ENCODE measurements around the gene JAKMIP1. TPM values are rescaled to one million over a fixed set of nuclear protein-coding genes. Genes with fewer than 3 reads are reported as not detected.
"Not testable (repeated sequence)": the region's sequence is repeated elsewhere in the genome, so short reads cannot be mapped to it uniquely, and the experiment has no call there.

JAKMIP1 gene
- total RNA-seq, 8 experiments from 2014 or later, result 1.0 to 10.8 (median 7.6) TPM; not detected in 3

- H3K4me1 ChIP-seq (replicated peaks in 1 of 2), result peaks cover 0 to under 1% of the 10 kb centered on the region in 2 donors
- no peak overlapping the region for H3K4me3 ChIP-seq
- in situ Hi-C loops (cut with MboI; ENCODE audit: low pct_unique_long_range_greater_than_20kb in 2 of 9, low sequenced_read_pairs in 9 of 9, unreplicated experiment in 9 of 9), result loop anchor here in 1 of 9 experiments (25.0 kb wide), 1 partner anchor 89 kb away; no protein-coding TSS in a partner anchor
- no peak overlapping the region for H3K27ac ChIP-seq
- 40 to 94% (median 60%) methylated on average over 1 to 3 of the region's 7 CpGs; no CpG with 5 or more reads in 3 of the 10 experiments for WGBS, 10 experiments
- ATAC-seq (replicated peaks in 6 of 8), result no peak
Measured at GRCh38 chr4:6226506-6226905, 26.2 kb upstream of the JAKMIP1 start.

DNA sequence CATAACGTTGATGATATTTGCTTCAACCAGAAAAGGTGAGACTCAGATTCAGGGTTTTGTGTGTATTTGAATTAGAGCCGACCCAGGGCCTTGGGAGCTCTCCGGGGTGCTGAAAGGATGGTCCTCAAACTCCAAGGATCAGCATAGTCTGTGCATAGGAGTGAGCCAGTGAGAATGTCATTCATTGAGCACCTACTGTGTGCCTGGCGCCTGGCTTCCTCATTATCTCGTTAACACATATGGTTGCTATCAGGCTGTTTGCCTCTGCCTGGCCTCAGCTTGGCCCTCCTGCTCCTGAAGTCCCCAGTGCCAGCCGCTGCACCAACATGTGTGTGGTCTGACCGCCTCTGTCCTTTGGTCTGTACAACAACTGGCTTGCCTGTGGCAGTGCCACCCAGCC is 25.1 kb upstream of the JAKMIP1 start:
- no peak overlapping the region for H3K4me3 ChIP-seq
- in situ Hi-C loops (cut with MboI; ENCODE audit: low pct_unique_long_range_greater_than_20kb in 2 of 9, low sequenced_read_pairs in 9 of 9, unreplicated experiment in 9 of 9), result loop anchor here in 1 of 9 experiments (25.0 kb wide), 1 partner anchor 88 kb away; no protein-coding TSS in a partner anchor
- WGBS, 10 experiments, result 0 to 60% (median 21%) methylated on average over 1 to 5 of the region's 7 CpGs; no CpG with 5 or more reads in 4 of the 10 experiments
- peak in 3 of 8 experiments; percentile 17 to 22 (median 21) for ATAC-seq (replicated peaks in 6 of 8)
- H3K27ac ChIP-seq, result no peak overlapping the region
- peaks cover 3 to 4% of the 10 kb centered on the region in 2 donors for H3K4me1 ChIP-seq (replicated peaks in 1 of 2)

- H3K4me3 ChIP-seq, result no peak overlapping the region
- 0 to 71% (median 19%) methylated on average over 1 to 3 of the region's 3 CpGs; no CpG with 5 or more reads in 4 of the 10 experiments for WGBS, 10 experiments
- H3K27ac ChIP-seq, result no peak overlapping the region
- ATAC-seq (replicated peaks in 6 of 8), result no peak
- in situ Hi-C loops (cut with MboI; ENCODE audit: low pct_unique_long_range_greater_than_20kb in 2 of 9, low sequenced_read_pairs in 9 of 9, unreplicated experiment in 9 of 9), result loop anchor here in 1 of 9 experiments (25.0 kb wide), 1 partner anchor 87 kb away; no protein-coding TSS in a partner anchor
- H3K4me1 ChIP-seq (replicated peaks in 1 of 2), result peaks cover 3 to 4% of the 10 kb centered on the region in 2 donors
Measured at GRCh38 chr4:6224735-6225134, 24.4 kb upstream of the JAKMIP1 start.

DNA sequence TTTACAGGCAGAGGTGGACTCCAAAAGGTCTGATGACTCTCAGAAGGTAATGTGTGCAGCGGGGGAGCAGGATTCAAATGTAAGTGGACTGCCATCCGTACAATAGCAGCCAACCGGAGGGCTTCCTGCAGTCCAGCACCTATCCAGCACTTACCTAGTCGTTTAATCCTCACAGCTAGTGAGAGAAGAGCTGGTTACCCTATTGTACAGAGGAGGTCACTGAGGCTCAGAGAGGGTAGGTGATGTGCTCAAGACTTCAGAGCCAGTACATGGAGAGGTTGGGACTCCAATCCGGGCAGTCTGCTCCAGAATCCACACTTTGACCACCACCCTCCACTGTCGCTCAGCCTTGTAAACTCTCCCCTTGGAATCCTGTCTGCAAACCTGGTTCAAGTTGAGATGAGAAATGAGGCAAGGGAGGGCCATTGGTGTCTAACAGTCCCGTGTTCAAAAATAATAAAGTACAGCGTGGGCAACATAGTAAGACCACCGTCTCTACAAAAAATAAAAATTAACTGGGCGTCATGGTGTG is 22.5 kb upstream of the JAKMIP1 start:
- in situ Hi-C loops (cut with MboI; ENCODE audit: low pct_unique_long_range_greater_than_20kb in 2 of 9, low sequenced_read_pairs in 9 of 9, unreplicated experiment in 9 of 9), result no loop called here
- no peak overlapping the region for H3K4me3 ChIP-seq
- H3K4me1 ChIP-seq (replicated peaks in 1 of 2), result peaks cover 3 to 4% of the 10 kb centered on the region in 2 donors
- WGBS, 10 experiments, result 0 to 60% (median 35%) methylated on average over 2 to 8 of the region's 10 CpGs; no CpG with 5 or more reads in 2 of the 10 experiments
- no peak overlapping the region for H3K27ac ChIP-seq
- no peak for ATAC-seq (replicated peaks in 6 of 8)

DNA sequence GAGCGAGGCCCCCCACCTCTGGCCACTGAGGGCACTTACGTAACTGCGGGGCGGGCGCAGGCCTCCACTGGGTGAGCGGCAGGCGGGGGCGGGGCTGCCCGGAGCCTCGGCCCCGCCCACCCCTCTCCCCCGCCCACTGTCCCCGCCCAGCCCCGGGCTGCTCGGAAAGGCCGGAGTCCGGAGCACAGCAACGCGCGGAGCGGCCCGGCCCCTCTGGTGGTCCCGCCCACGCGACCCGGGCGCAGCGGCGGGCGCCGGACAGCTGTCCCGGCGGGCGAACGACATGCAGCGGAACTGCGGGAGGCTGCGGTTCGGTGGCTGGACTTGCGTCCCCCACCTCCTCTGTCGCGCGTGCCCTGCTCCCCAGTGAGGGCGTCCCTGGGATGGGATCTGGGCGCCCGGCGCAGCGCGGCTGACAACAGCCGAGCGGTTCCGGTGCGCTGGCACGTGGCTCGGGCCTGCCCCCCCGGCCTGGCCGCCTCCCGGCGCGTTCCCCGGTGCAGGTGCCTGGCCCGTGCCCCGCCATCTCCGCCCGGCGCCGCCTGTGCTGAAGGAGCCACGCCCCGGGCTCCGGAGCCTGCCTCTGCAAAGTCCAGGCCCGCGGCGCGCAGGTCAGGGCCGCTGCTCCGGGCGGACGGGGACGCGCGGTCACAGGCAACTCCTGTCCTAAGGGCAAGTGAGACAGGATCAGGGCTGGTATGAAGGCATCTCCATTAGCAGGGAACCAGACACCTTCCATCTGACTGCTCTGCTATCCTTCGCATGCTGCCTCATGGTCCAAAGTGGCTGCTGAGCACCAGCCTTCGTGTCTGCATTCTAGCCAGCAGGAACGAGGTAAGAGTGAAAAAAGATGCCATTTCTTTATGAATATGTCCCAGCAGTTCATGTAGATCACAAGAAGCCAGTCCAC is 21.8 kb upstream of the JAKMIP1 start:
- Histone ChIP-seq H3K4me1 (replicated peaks in 1 of 2) (peaks cover 3 to 4% of the 10 kb centered on the region in 2 donors), H3K27ac (no peak overlapping the region), H3K4me3 (peak overlapping the region; percentile 24 to 49 (median 37))
- WGBS, 10 experiments, result 0 to 40% (median 10%) methylated on average over 1 to 13 of the region's 84 CpGs; no CpG with 5 or more reads in 4 of the 10 experiments
- in situ Hi-C loops (cut with MboI; ENCODE audit: low pct_unique_long_range_greater_than_20kb in 2 of 9, low sequenced_read_pairs in 9 of 9, unreplicated experiment in 9 of 9), result no loop called here
- ATAC-seq (replicated peaks in 6 of 8), result peak; percentile 74 to 91 (median 87)

DNA sequence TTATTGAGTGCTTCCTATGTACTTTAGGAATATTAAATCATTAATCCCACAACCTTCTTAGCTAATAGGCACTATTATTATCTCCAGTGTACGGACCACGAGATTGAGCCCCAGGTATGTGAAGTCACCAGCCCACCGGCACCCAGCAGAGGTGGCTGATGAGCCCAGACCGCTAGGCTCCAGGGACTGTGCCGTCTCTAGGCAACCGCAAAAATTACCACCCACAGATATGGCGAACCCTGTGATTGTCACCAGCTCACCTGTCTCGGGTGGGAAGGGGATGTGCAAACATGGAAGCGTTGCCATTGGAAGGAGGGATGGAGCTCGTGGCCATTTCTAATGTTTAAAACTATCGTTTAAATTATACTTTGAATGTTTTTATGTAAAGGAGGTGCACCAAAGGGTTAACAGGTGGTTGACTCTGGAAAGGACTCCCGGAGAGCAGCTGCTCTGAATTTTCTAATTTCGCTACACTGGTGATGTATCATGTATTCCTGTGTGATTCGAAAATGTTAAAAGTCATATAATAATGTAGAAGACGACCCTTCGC is 21.0 kb upstream of the JAKMIP1 start:
- Histone ChIP-seq H3K27ac (no peak overlapping the region), H3K4me1 (replicated peaks in 1 of 2) (peaks cover 3 to 4% of the 10 kb centered on the region in 2 donors), H3K4me3 (peak overlapping the region; percentile 24 to 49 (median 37))
- WGBS, 10 experiments, result 0 to 33% (median 8%) methylated on average over 3 to 7 of the region's 16 CpGs; no CpG with 5 or more reads in 4 of the 10 experiments
- in situ Hi-C loops (cut with MboI; ENCODE audit: low pct_unique_long_range_greater_than_20kb in 2 of 9, low sequenced_read_pairs in 9 of 9, unreplicated experiment in 9 of 9), result no loop called here
- ATAC-seq (replicated peaks in 6 of 8), result peak in 5 of 8 experiments; percentile 45 to 74 (median 68)

DNA sequence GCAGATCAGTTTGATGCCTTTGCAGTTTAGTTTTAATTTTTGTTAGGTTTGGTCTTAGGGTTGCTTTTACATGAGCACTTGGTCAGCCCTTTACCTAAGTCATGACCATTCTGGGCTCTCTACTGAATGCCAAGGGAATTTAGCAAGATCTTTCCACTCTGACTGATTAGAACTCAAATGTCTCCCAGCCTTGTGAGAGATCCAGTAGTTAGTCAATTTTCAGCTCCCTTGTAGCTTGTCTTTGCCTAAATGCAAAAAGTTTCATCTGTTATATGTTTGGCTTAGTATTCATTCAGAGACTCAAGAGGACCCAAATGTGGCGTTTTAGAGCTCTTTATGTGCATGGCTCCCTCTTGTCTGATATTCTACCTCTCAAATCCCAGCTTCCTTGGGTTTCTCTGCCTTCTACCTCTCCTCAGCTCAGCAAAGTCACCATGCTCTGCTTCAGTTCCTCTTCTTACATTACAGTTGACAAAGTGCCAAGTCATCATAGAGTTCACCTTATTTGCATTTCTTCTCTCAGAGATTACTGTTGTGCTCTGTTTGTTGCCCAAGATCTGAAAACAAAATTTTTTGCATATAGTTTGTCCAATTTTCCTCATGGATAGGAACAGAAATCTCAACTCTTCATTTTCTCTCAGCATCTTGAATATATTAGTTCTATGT is 17.5 kb upstream of the JAKMIP1 start:
- in situ Hi-C loops (cut with MboI; ENCODE audit: low pct_unique_long_range_greater_than_20kb in 2 of 9, low sequenced_read_pairs in 9 of 9, unreplicated experiment in 9 of 9), result no loop called here
- Histone ChIP-seq H3K4me3 (no peak overlapping the region), H3K4me1 (replicated peaks in 1 of 2) (peaks cover 3 to 4% of the 10 kb centered on the region in 2 donors), H3K27ac (no peak overlapping the region)
- WGBS, 10 experiments, result 0 to 75% (median 51%) methylated on average over 1 of the region's 1 CpG; no CpG with 5 or more reads in 2 of the 10 experiments
- ATAC-seq (replicated peaks in 6 of 8), result peak in 1 of 8 experiments; percentile 46

DNA sequence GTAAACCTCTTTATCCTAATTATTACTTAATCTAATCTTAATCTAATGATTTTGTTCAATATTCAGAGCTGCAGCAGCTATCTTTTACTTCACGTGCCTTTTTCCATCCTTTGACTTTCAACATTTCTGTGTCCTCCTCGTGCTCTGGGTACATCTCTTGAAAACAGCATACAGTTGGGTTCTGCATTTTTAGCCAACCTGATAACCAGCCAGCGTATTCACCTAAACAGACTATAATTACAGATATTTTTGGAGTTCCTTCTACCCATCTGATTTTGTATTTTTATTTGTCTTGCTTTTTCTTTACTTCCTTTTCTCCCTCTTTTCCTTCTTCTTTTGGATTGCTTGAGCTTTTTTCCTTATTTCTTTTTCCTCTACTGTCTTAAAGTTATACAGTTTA is 16.2 kb upstream of the JAKMIP1 start:
- in situ Hi-C loops (cut with MboI; ENCODE audit: low pct_unique_long_range_greater_than_20kb in 2 of 9, low sequenced_read_pairs in 9 of 9, unreplicated experiment in 9 of 9), result no loop called here
- 2 to 81% (median 50%) methylated on average over 1 to 3 of the region's 3 CpGs; no CpG with 5 or more reads in 1 of the 10 experiments for WGBS, 10 experiments
- H3K27ac ChIP-seq, result no peak overlapping the region
- no peak for ATAC-seq (replicated peaks in 6 of 8)
- H3K4me1 ChIP-seq (replicated peaks in 1 of 2), result peaks cover 3 to 4% of the 10 kb centered on the region in 2 donors
- no peak overlapping the region for H3K4me3 ChIP-seq

DNA sequence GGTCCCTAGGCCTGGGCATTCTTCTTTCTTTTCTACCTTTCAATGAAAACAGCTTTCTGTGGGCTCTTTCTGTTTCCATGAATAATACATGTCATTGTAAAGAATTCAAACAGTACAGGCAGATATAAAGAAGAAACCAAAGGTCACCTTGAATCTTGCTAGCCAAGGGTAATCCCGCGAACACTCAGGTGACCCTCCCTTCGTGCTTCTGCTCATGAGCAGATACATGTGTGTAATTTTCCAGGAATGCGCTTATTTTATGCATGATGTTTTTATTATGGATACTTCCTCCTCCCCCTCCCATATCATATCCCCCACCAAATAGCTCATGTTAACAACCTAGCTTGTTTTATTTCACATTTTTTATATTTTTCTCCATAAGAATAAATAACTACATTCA is 9.6 kb upstream of the JAKMIP1 start:
- Histone ChIP-seq H3K4me1 (replicated peaks in 1 of 2) (peaks cover 2 to 9% of the 10 kb centered on the region in 2 donors), H3K4me3 (no peak overlapping the region), H3K27ac (peak overlapping the region in 1 of 2 donors; percentile 53)
- 5 to 86% (median 47%) methylated on average over 1 to 4 of the region's 4 CpGs; no CpG with 5 or more reads in 1 of the 10 experiments for WGBS, 10 experiments
- in situ Hi-C loops (cut with MboI; ENCODE audit: low pct_unique_long_range_greater_than_20kb in 2 of 9, low sequenced_read_pairs in 9 of 9, unreplicated experiment in 9 of 9), result no loop called here
- peak in 4 of 8 experiments; percentile 60 to 79 (median 70) for ATAC-seq (replicated peaks in 6 of 8)

- H3K4me3 ChIP-seq; ATAC-seq (replicated peaks in 6 of 8); H3K4me1 ChIP-seq (replicated peaks in 1 of 2); H3K27ac ChIP-seq; in situ Hi-C loops (cut with MboI; ENCODE audit: low pct_unique_long_range_greater_than_20kb in 2 of 9, low sequenced_read_pairs in 9 of 9, unreplicated experiment in 9 of 9): not testable (repeated sequence)
- WGBS, 10 experiments, result 63 to 86% (median 67%) methylated on average over 1 to 4 of the region's 4 CpGs; no CpG with 5 or more reads in 5 of the 10 experiments
Measured at GRCh38 chr4:6209291-6209690, 8.9 kb upstream of the JAKMIP1 start.

DNA sequence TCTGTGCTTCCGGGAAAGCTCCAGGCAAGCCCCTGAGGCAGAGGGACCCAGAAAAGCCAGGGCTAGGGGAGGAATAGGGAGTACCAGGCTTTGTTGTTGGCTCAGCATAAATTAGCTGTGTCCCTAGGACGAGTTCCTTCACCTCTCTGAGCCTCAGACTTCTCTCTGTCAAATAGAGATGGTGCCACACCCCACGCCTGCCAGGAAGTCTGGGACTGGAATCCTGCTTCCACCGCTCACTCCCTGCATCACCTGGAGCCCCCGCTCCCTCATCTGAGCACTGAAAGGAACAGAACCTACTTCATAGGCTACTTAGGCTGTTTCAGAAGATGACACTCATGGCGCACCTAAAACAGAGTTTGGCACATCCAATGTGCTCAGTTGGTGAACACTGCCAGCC is 8.1 kb upstream of the JAKMIP1 start:
- H3K4me3 ChIP-seq, result no peak overlapping the region
- 0 to 70% (median 60%) methylated on average over 1 to 4 of the region's 6 CpGs; no CpG with 5 or more reads in 3 of the 10 experiments for WGBS, 10 experiments
- no peak for ATAC-seq (replicated peaks in 6 of 8)
- in situ Hi-C loops (cut with MboI; ENCODE audit: low pct_unique_long_range_greater_than_20kb in 2 of 9, low sequenced_read_pairs in 9 of 9, unreplicated experiment in 9 of 9), result no loop called here
- H3K4me1 ChIP-seq (replicated peaks in 1 of 2), result peaks cover 2 to 9% of the 10 kb centered on the region in 2 donors
- no peak overlapping the region for H3K27ac ChIP-seq

- in situ Hi-C loops (cut with MboI; ENCODE audit: low pct_unique_long_range_greater_than_20kb in 2 of 9, low sequenced_read_pairs in 9 of 9, unreplicated experiment in 9 of 9), result no loop called here
- no peak overlapping the region for H3K27ac ChIP-seq
- H3K4me1 ChIP-seq (replicated peaks in 1 of 2), result peaks cover 2 to 9% of the 10 kb centered on the region in 2 donors
- H3K4me3 ChIP-seq, result no peak overlapping the region
- no peak for ATAC-seq (replicated peaks in 6 of 8)
- 0 to 100% (median 41%) methylated on average over 1 to 3 of the region's 4 CpGs; no CpG with 5 or more reads in 2 of the 10 experiments for WGBS, 10 experiments
Measured at GRCh38 chr4:6207602-6208001, 7.3 kb upstream of the JAKMIP1 start.
